Gastrocnemius medialis (tissue), 4 donors: ENCODE data around the gene MTCL3.
A peak's percentile ranks its signal among the peaks of the same experiment; 100 is the strongest.

Experiments
- ATAC-seq, 2 donors: fragments of 150-250 bp; one replicate each; pipeline ENCODE4 v1.9.1; 2016
- DNase-seq, 2 donors: peaks; one replicate each; pipeline ENCODE4 v3.0.0-alpha.2; 2019
- H3K27ac ChIP-seq, 4 donors: fragments of 200-600 bp; sonication (generic); 1 replicate in 1 of 4; 2 replicates in 3 of 4; pipeline ENCODE4 v1.5.1; 2016 to 2018; ENCODE audit warnings: mild to moderate bottlenecking in 2 of 4, moderate library complexity in 1 of 4
- H3K27me3 ChIP-seq, 3 donors: fragments of 200-600 bp; sonication (generic) in 2 of 3; 1 replicate in 1 of 3; 2 replicates in 2 of 3; pipeline versions ENCODE4 v1.5.1 to v1.6.0; 2016 to 2019; ENCODE audit warnings: mild to moderate bottlenecking in 1 of 3, moderate library complexity in 1 of 3
- H3K36me3 ChIP-seq, 2 donors: fragments of 200-600 bp; sonication (generic) in 1 of 2; one replicate each; pipeline ENCODE4 v1.5.1; 2017 to 2018
- H3K4me1 ChIP-seq, 2 donors: fragments of 200-600 bp; sonication (generic) in 1 of 2; one replicate each; pipeline ENCODE4 v1.5.1; 2016 to 2017; ENCODE audit warnings: mild to moderate bottlenecking in 2 of 2
- H3K4me3 ChIP-seq, 4 donors: fragments of 200-600 bp; sonication (generic) in 3 of 4; 1 replicate in 1 of 4; 2 replicates in 3 of 4; pipeline ENCODE4 v1.5.1; 2016 to 2019; ENCODE audit warnings: mild to moderate bottlenecking in 2 of 4
- H3K9me3 ChIP-seq, 3 donors: fragments of 200-600 bp; sonication (generic) in 2 of 3; 1 replicate in 1 of 3; 2 replicates in 2 of 3; pipeline ENCODE4 v1.5.1; 2016 to 2019
- CTCF ChIP-seq, 5 experiments: fragments of 450-650 bp in 3 of 5; fragments of 200-600 bp in 2 of 5; sonication (generic) in 2 of 5; IDR thresholded peaks in 4 of 5; conservative IDR thresholded peaks in 1 of 5; 1 replicate in 4 of 5; 2 replicates in 1 of 5; pipeline ENCODE4 v1.5.1; 2016 to 2019; ENCODE audit warnings: antibody characterized with exemption in 5 of 5, mild to moderate bottlenecking in 3 of 5, moderate library complexity in 3 of 5
- POLR2A ChIP-seq, 2 donors: fragments of 450-650 bp; IDR thresholded peaks; one replicate each; pipeline ENCODE4 v1.6.1; 2017; ENCODE audit warnings: antibody characterized with exemption in 2 of 2, mild to moderate bottlenecking in 2 of 2, moderate library complexity in 2 of 2
- in situ Hi-C, 4 donors: fragments of 200-750 bp; cut with MboI; loops; one replicate each; pipeline versions ENCODE4 v1.15.0 to v1.8.0; 2017; ENCODE audit warnings: low sequenced_read_pairs in 4 of 4
- intact Hi-C: fragments of 100-400 bp; cut with DNase I; formaldehyde crosslinking; loops from one replicate; pipeline ENCODE4 v1.15.1; 2023; ENCODE audit warnings: low total_unique reads

Gene MTCL3

GRCh38 chr6:127547904-127548649, 28.9 kb upstream of the MTCL3 start:
- Histone ChIP-seq H3K27me3 (no peaks in the 10 kb centered on the region), H3K9me3 (no peaks in the 10 kb centered on the region), H3K4me1 (no peaks in the 10 kb centered on the region), H3K36me3 (no peaks in the 10 kb centered on the region), H3K27ac (no peak overlapping the region), H3K4me3 (no peak overlapping the region)
- TF ChIP-seq POLR2A (IDR thresholded peaks at IDR 0.05) = no peak
- TF ChIP-seq CTCF (IDR thresholded peaks at IDR 0.05 in 4 of 5, conservative IDR thresholded peaks at IDR 0.05 in 1 of 5) = no peak
- ATAC-seq (no peak), DNase-seq (no peak)
- in situ Hi-C loops = loop anchor here in 1 of 4 donors (10.0 to 25.0 kb wide), 2 partner anchors 83 to 211 kb away; partner anchors contain the start of gene ECHDC1
- intact Hi-C loops = no loop called here

GRCh38 chr6:127547215-127547614, 28.1 kb upstream of the MTCL3 start:
- Histone ChIP-seq H3K4me1 (no peaks in the 10 kb centered on the region), H3K27ac (no peak overlapping the region), H3K27me3 (no peaks in the 10 kb centered on the region), H3K4me3 (no peak overlapping the region), H3K9me3 (no peaks in the 10 kb centered on the region), H3K36me3 (no peaks in the 10 kb centered on the region)
- intact Hi-C loops (no loop called here), in situ Hi-C loops (loop anchor here in 1 of 4 donors (10.0 to 25.0 kb wide), 2 partner anchors 82 to 210 kb away; partner anchors contain the start of gene ECHDC1)
- ATAC-seq (no peak), DNase-seq (no peak)
- no peak for TF ChIP-seq POLR2A (IDR thresholded peaks at IDR 0.05)
- no peak for TF ChIP-seq CTCF (IDR thresholded peaks at IDR 0.05 in 4 of 5, conservative IDR thresholded peaks at IDR 0.05 in 1 of 5)

GRCh38 chr6:127539272-127539671, 20.1 kb upstream of the MTCL3 start:
- intact Hi-C loops (loop anchor here (1.0 to 5.0 kb wide), 2 partner anchors 74 to 237 kb away; no protein-coding TSS in a partner anchor), in situ Hi-C loops (loop anchor here (5.0 to 25.0 kb wide), 4 partner anchors 67 to 234 kb away; partner anchors contain the start of gene ECHDC1 (in 1 of the 4))
- H3K27ac ChIP-seq = no peak overlapping the region
- DNase-seq = no peak
- no peak for TF ChIP-seq POLR2A (IDR thresholded peaks at IDR 0.05)
- peak in 4 of 5 experiments; percentile 34 to 51 (median 40) for TF ChIP-seq CTCF (IDR thresholded peaks at IDR 0.05 in 4 of 5, conservative IDR thresholded peaks at IDR 0.05 in 1 of 5)
- no peaks in the 10 kb centered on the region for H3K27me3 ChIP-seq
- H3K9me3 ChIP-seq = no peaks in the 10 kb centered on the region
- no peak overlapping the region for H3K4me3 ChIP-seq
- H3K36me3 ChIP-seq = no peaks in the 10 kb centered on the region
- H3K4me1 ChIP-seq = no peaks in the 10 kb centered on the region
- ATAC-seq = peak; percentile 39 to 60

- no peaks in the 10 kb centered on the region for H3K27me3 ChIP-seq
- no peaks in the 10 kb centered on the region for H3K9me3 ChIP-seq
- TF ChIP-seq CTCF (IDR thresholded peaks at IDR 0.05 in 4 of 5, conservative IDR thresholded peaks at IDR 0.05 in 1 of 5) = no peak
- no peak for TF ChIP-seq POLR2A (IDR thresholded peaks at IDR 0.05)
- DNase-seq (no peak), ATAC-seq (no peak)
- intact Hi-C loops (loop anchor here (1.0 to 5.0 kb wide), 2 partner anchors 74 to 237 kb away; no protein-coding TSS in a partner anchor), in situ Hi-C loops (loop anchor here (5.0 to 25.0 kb wide), 4 partner anchors 67 to 234 kb away; partner anchors contain the start of gene ECHDC1 (in 1 of the 4))
- H3K27ac ChIP-seq = no peak overlapping the region
- no peak overlapping the region for H3K4me3 ChIP-seq
- H3K36me3 ChIP-seq = no peaks in the 10 kb centered on the region
- H3K4me1 ChIP-seq = no peaks in the 10 kb centered on the region
Measured at GRCh38 chr6:127538750-127539264, 19.7 kb upstream of the MTCL3 start.
